ENCODE results near the gene MLKL. TPM values are rescaled to one million over a fixed set of nuclear protein-coding genes. Genes with fewer than 3 reads are reported as not detected.

Gene MLKL
- total and polyA plus RNA-seq, 4 donors, result 1.6 to 4.6 (median 3.5) TPM

GRCh38 chr16:74734361-74735161, 33.9 kb upstream of the MLKL start:
- H3K27ac ChIP-seq (ENCODE audit: low read depth, low read length), result peak overlapping the region; percentile 40
- H3K27me3 ChIP-seq (ENCODE audit: control insufficient read depth, insufficient read depth, low read length), result no peaks in the 10 kb centered on the region
- no peaks in the 10 kb centered on the region for H3K9me3 ChIP-seq (ENCODE audit: control insufficient read depth, insufficient read depth, low read length)
- no peaks in the 10 kb centered on the region for H3K36me3 ChIP-seq (ENCODE audit: control insufficient read depth, insufficient read depth, low read length)
- WGBS (ENCODE audit: insufficient coverage), result 52% methylated on average over 13 of the region's 21 CpGs
- no peak overlapping the region for H3K4me3 ChIP-seq (ENCODE audit: low read depth, low read length)
- H3K4me1 ChIP-seq (ENCODE audit: control insufficient read depth, insufficient read depth, low read length), result peaks cover 34% of the 10 kb centered on the region
- no peak for DNase-seq (ENCODE audit: low read depth in 4 of 6, low spot score in 6 of 6)

DNA sequence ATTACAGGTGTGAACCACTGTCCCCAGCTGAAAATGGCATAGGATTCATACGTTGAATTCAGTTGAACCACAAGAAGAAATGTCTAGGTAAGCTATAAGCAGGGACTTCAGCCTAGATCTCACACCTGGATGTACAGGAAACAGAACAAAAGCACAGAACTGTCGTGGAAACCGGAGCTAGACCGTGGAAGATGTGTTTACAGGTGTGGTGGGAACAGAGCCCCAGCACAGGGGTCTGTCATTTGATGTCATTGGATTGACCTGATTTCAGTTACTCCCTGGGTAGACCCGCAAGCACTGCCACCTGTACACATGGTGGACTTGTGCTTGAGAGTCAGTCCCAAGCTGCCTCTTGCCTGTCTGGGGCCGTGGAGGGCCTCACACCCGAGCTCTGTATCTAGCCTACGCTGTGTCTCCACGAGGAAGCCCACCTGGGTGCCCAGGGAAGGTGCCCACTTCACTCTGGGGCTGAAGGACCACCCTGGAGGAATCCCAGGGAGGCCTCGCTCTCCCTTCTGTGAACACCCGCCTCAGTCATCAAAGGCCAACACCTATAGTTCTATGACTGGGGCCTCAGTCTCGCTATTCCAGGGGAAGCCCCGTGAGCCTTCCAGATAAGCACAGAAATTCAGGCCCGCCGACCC, 32.2 kb upstream of the MLKL start:
- H3K4me1 ChIP-seq (ENCODE audit: control insufficient read depth, insufficient read depth, low read length), result peaks cover 26% of the 10 kb centered on the region
- H3K27ac ChIP-seq (ENCODE audit: low read depth, low read length), result no peak overlapping the region

DNA sequence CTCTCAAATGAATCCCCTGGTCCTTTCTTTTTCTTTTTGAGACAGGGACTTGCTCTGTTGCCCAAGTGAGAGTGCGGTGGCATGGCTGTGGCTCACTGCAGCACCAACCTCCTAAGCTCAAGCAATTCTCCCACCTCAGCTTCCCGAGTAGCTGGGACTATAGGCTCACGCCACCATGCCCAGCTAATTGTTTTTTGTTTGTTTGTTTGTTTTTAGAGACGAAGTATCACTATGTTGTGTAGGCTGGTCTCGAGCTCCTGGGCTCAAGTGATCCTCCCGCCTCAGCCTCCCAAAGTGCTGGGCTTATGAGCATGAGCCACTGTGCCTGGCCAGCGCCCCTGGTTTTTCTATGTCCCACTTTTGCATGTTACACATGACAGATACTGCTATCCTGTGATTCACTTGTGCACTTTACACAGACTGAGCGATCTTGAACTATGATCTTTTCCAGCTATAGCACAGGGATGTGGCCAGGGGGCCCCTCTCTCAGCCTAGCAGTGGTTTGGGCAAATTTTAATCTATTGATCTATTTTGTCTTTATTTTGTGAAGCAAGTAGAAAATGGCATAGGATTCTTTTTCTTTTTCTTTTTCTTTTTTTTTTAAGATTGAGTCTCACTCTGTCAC, 31.3 kb upstream of the MLKL start:
- Histone ChIP-seq H3K4me3 (ENCODE audit: low read depth, low read length) (no peak overlapping the region), H3K27ac (ENCODE audit: low read depth, low read length) (no peak overlapping the region), H3K4me1 (ENCODE audit: control insufficient read depth, insufficient read depth, low read length) (peaks cover 26% of the 10 kb centered on the region), H3K36me3 (ENCODE audit: control insufficient read depth, insufficient read depth, low read length) (no peaks in the 10 kb centered on the region), H3K27me3 (ENCODE audit: control insufficient read depth, insufficient read depth, low read length) (no peaks in the 10 kb centered on the region), H3K9me3 (ENCODE audit: control insufficient read depth, insufficient read depth, low read length) (peaks cover 2% of the 10 kb centered on the region)
- WGBS (ENCODE audit: insufficient coverage), result 88% methylated on average over 5 of the region's 8 CpGs
- DNase-seq (ENCODE audit: low read depth in 4 of 6, low spot score in 6 of 6), result no peak

More for the DNA sequence above, 32.2 kb upstream of the MLKL start:
- H3K4me3 ChIP-seq (ENCODE audit: low read depth, low read length), result no peak overlapping the region
- 90% methylated on average over 10 of the region's 15 CpGs for WGBS (ENCODE audit: insufficient coverage)
- H3K9me3 ChIP-seq (ENCODE audit: control insufficient read depth, insufficient read depth, low read length), result no peaks in the 10 kb centered on the region
- H3K27me3 ChIP-seq (ENCODE audit: control insufficient read depth, insufficient read depth, low read length), result no peaks in the 10 kb centered on the region
- no peaks in the 10 kb centered on the region for H3K36me3 ChIP-seq (ENCODE audit: control insufficient read depth, insufficient read depth, low read length)
- DNase-seq (ENCODE audit: low read depth in 4 of 6, low spot score in 6 of 6), result no peak

DNA sequence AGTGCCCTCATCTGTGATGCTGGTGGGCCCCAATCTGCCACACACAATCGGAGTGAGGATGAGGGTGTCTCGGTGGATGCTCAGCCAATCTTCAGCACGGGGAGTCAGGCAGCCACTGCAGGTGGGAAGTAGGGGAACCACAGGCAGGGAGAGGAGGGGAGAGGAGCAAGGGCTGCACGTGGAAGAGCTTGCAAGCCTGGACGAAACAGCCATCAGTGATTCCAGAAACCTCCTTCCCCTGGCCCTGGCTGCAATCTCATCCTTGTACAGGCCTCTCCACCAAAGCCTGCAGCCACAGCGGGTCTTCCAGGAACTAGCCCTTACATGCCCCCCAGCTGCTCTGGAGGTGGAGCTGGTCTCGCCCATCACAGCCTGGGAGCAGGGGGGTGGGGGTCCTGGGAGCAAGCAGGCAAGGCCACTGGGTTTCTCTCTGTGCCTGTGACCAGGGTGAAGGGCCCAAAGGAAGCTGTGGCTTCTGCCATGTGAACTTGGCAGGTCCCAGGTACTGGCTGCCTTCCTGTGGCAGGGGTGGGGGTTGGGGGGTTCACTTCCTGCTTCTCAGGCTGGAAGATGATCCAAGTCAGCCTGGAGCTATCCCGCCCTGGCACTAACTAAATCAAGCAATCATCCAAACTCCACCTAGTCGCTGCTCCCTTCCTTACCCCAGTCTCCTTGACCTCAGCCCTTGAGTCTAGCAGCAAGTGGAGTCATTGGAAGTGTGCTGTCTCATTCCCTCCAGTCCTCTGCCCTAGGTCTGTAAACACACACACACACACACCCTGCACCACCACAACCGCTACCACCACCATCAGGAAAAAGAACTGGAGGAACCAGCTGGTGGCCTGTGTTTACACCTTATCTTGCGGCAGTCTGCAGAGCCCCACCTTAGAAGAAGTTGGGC, 29.4 kb upstream of the MLKL start:
- Histone ChIP-seq H3K4me1 (ENCODE audit: control insufficient read depth, insufficient read depth, low read length) (peaks cover 32% of the 10 kb centered on the region), H3K36me3 (ENCODE audit: control insufficient read depth, insufficient read depth, low read length) (no peaks in the 10 kb centered on the region), H3K27me3 (ENCODE audit: control insufficient read depth, insufficient read depth, low read length) (peaks cover 2% of the 10 kb centered on the region), H3K27ac (ENCODE audit: low read depth, low read length) (no peak overlapping the region), H3K4me3 (ENCODE audit: low read depth, low read length) (no peak overlapping the region), H3K9me3 (ENCODE audit: control insufficient read depth, insufficient read depth, low read length) (peaks cover 6% of the 10 kb centered on the region)
- no peak for DNase-seq (ENCODE audit: low read depth in 4 of 6, low spot score in 6 of 6)
- WGBS (ENCODE audit: insufficient coverage), result 70% methylated on average over 9 of the region's 11 CpGs

DNA sequence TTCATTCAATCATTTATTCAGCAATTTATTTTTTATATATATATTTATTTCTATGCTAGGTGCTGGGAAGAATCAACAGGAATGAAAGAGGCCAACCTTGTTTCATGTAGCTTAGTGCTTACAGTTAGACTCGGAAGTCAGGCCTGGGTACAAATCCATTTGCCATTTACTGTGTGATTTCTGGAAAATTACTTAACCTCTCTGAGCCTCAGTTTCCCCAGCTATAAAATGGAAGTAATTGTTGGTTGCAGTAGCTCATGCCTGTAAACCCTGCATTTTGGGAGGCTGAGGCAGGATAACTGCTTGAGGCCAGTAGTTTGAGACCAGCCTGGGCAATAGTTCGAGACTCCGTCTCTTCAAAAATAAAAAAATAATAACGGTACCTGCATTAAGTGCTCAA, 27.2 kb upstream of the MLKL start:
- H3K4me1 ChIP-seq (ENCODE audit: control insufficient read depth, insufficient read depth, low read length), result peaks cover 39% of the 10 kb centered on the region
- no peak overlapping the region for H3K4me3 ChIP-seq (ENCODE audit: low read depth, low read length)
- H3K27me3 ChIP-seq (ENCODE audit: control insufficient read depth, insufficient read depth, low read length), result peaks cover 2% of the 10 kb centered on the region
- H3K36me3 ChIP-seq (ENCODE audit: control insufficient read depth, insufficient read depth, low read length), result no peaks in the 10 kb centered on the region
- no peak for DNase-seq (ENCODE audit: low read depth in 4 of 6, low spot score in 6 of 6)
- peaks cover 6% of the 10 kb centered on the region for H3K9me3 ChIP-seq (ENCODE audit: control insufficient read depth, insufficient read depth, low read length)
- no peak overlapping the region for H3K27ac ChIP-seq (ENCODE audit: low read depth, low read length)
- 98% methylated on average over 4 of the region's 4 CpGs for WGBS (ENCODE audit: insufficient coverage)

DNA sequence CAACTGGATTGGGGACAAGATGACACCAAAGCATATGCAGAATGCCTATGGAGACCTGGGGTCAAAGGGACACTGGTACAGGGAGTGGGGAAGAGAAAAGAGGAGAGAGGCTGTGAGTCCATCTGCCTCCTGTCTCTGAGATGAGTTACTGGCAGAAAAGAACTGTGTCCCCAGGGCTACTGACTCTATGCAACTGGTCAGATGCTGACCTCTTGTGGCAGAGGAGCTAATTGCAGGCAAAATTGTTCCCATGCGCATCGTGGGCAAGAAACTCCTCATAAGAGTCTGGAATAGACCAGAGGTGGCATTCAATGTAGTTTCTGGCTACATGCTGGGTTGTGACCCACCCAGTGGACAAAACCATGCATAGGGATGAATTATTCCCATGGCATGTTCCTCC, 26.1 kb upstream of the MLKL start:
- DNase-seq (ENCODE audit: low read depth in 4 of 6, low spot score in 6 of 6), result no peak
- Histone ChIP-seq H3K36me3 (ENCODE audit: control insufficient read depth, insufficient read depth, low read length) (no peaks in the 10 kb centered on the region), H3K27me3 (ENCODE audit: control insufficient read depth, insufficient read depth, low read length) (peaks cover 2% of the 10 kb centered on the region), H3K4me3 (ENCODE audit: low read depth, low read length) (no peak overlapping the region), H3K4me1 (ENCODE audit: control insufficient read depth, insufficient read depth, low read length) (peaks cover 39% of the 10 kb centered on the region), H3K9me3 (ENCODE audit: control insufficient read depth, insufficient read depth, low read length) (peaks cover 6% of the 10 kb centered on the region), H3K27ac (ENCODE audit: low read depth, low read length) (no peak overlapping the region)
- 82% methylated on average over 2 of the region's 2 CpGs for WGBS (ENCODE audit: insufficient coverage)

DNA sequence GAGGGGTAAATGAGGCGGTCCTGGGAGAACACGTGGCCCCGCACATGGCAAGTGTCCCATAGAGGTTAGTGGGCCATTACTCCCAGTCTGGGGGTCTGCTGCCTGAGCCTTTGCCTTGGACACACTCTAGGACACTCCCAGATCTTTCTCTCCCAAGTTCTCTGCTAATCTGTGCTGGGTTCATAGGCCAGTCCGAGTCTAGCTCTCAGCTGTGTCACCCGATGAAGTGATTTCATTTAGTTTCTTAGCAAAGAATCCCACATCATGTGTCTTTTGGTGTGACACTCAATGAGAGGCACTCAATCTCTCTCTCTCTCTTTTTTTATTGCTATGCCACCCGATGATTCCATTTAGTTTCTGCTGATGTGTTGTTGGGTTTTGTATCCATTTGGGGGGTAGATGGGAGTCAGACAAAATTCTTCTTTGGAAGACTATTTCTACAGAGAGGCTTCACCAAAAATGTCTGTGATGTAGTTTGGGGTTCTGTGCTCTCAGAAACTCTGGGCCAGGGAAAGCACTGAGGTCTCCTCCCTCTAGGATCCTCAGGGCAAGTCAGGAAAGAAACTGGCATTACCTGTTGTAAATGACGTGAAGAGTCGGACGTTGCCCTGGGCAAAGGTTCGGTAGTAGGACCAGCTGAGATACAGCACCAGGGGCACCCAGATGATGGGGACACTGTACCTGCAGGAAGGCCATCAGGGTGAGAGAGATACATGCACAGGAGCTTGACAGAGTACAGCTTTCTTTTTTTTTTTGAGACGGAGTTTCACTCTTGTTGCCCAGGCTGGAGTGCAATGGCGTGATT, 25.2 kb upstream of the MLKL start:
- H3K36me3 ChIP-seq (ENCODE audit: control insufficient read depth, insufficient read depth, low read length), result no peaks in the 10 kb centered on the region
- H3K4me3 ChIP-seq (ENCODE audit: low read depth, low read length), result no peak overlapping the region
- peaks cover 39% of the 10 kb centered on the region for H3K4me1 ChIP-seq (ENCODE audit: control insufficient read depth, insufficient read depth, low read length)
- peaks cover 2% of the 10 kb centered on the region for H3K27me3 ChIP-seq (ENCODE audit: control insufficient read depth, insufficient read depth, low read length)
- peak overlapping the region; percentile 90 for H3K27ac ChIP-seq (ENCODE audit: low read depth, low read length)
- peaks cover 6% of the 10 kb centered on the region for H3K9me3 ChIP-seq (ENCODE audit: control insufficient read depth, insufficient read depth, low read length)
- 86% methylated on average over 7 of the region's 12 CpGs for WGBS (ENCODE audit: insufficient coverage)
- no peak for DNase-seq (ENCODE audit: low read depth in 4 of 6, low spot score in 6 of 6)

- H3K9me3 ChIP-seq (ENCODE audit: control insufficient read depth, insufficient read depth, low read length), result peaks cover 6% of the 10 kb centered on the region
- WGBS (ENCODE audit: insufficient coverage), result 36% methylated on average over 18 of the region's 19 CpGs
- H3K27me3 ChIP-seq (ENCODE audit: control insufficient read depth, insufficient read depth, low read length), result peaks cover 2% of the 10 kb centered on the region
- peak overlapping the region; percentile 90 for H3K27ac ChIP-seq (ENCODE audit: low read depth, low read length)
- no peak overlapping the region for H3K4me3 ChIP-seq (ENCODE audit: low read depth, low read length)
- DNase-seq (ENCODE audit: low read depth in 4 of 6, low spot score in 6 of 6), result peak in 4 of 6 donors; percentile 45 to 84 (median 67)
- peaks cover 35% of the 10 kb centered on the region for H3K4me1 ChIP-seq (ENCODE audit: control insufficient read depth, insufficient read depth, low read length)
- no peaks in the 10 kb centered on the region for H3K36me3 ChIP-seq (ENCODE audit: control insufficient read depth, insufficient read depth, low read length)
Measured at GRCh38 chr16:74724820-74725549, 24.3 kb upstream of the MLKL start.

Measured in spinal cord (tissue), 10 donors.